ENCODE results near the gene DSCAML1.
"Not testable (repeated sequence)": the region's sequence is repeated elsewhere in the genome, so short reads cannot be mapped to it uniquely, and the experiment has no call there.

Gene DSCAML1

DNA sequence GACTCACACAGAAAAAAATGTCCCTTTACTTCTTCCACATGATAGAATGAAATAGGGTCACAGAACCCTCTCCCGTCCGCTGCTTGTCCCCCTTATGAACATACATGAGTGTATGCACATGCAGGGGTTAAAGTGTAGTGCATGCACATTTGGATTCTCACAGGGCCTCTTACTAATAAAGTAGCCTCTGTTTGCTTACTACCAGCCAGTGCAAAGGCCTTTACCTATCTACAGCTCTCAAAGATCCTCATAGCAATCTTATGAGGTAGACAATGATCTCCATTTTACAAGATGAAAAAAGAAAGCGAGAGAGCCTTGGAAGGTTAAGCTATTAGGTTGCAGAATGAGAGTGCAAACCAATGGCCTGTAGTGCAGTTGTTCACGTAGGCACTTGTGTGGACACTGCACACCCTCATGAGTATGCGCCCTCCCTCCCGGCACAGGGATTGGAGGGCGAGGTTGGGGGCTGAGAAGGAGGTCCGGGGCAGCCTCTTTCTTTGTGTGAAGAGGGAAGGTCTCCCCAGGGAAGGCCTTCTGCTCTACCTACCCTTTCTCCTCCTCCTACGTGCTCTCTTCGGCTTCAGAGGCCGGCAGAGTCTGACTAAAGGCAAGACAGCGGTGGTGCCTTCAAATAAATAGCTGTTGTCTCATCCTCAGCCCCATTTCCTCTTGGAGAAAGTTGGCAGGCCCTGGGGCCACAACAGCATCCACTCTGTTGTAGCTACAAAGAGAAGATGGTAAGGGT lies 378.1 kb downstream of the DSCAML1 start:
- no peak for DNase-seq

DNA sequence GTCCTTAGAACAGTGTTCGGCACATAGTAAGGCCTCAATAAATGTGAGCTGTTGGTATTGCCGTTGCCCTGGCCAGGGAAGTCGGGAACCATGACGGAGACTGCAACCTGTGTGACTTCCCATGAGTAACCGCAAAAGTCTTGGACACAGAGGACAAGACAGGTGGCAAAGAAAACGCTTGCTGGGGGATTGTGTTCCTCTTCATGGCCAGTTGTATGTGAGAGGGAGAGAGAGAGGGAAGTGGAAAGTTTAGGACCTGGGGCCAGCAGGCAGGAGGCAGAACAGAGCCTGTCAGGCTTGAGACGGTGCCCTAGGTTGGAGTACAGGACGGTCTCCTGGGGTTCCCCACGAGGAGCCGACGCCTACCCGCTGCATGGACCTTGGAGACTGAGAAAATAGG lies 379.2 kb downstream of the DSCAML1 start:
- DNase-seq = no peak

DNA sequence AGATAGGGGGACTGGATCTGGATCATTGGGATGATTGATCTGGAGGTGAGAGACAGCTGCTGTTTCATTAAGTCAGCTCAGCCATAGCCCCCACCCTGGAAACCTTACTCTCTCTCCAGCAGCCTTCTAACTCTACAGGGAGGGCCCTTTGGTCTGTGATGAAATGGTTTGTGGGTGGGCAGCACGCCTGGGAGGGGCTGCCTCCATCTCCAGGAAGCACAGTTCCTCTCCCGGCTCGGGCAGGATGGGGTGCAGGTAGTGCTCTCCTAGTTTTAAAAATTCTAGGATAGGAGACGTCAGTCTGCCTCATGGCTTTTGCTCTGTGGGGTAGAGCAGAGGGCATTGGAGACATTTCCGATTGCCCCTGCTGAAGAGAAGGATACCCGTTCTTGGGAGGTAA lies 379.7 kb downstream of the DSCAML1 start:
- no peak for DNase-seq

DNA sequence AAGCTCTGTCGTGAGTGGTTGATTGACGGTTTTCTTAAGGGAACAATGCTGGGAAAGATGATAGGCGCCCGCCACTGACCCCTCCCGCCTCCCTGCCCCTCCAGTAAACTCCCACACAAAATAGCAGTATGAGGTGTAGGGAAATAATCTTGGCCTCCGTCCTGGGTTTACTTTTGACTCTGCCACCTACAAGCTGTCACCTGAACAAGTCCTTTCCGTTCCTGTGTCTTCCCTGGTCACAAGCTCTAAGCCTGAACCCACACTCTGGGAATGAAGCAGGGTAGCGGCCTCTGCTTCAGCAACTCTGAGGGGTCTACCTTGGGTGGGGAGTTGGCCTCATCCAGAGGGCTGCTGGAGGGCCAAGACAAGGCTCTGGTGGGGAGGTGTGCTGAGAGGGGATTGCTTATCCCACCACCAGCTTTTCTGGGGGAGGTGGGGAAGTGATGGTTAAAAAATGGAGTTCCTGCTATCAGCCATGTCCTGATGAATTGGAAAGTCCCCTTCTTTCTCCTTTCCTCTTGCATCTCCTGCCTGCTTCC lies 381.6 kb downstream of the DSCAML1 start:
- no peak for DNase-seq

DNA sequence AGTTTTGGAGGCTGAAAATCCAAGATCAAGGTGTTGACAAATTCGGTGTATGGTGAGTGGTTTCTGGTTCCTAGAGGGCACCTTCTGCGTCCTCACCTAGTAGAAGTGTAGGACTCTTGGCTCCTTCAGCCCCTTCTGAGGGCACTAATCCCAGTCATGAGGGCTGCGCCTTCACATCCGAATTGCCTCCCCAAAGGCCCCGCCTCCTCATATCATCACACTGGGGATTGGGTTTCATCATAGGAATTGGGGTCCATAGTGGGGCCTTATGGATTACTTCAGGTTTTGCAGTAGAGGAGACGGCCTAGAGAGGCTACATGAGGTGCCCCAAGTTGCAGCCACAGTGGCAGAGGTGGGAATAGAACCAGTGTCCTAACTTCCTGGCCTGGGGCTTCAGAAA lies 382.3 kb downstream of the DSCAML1 start:
- no peak for DNase-seq

DNA sequence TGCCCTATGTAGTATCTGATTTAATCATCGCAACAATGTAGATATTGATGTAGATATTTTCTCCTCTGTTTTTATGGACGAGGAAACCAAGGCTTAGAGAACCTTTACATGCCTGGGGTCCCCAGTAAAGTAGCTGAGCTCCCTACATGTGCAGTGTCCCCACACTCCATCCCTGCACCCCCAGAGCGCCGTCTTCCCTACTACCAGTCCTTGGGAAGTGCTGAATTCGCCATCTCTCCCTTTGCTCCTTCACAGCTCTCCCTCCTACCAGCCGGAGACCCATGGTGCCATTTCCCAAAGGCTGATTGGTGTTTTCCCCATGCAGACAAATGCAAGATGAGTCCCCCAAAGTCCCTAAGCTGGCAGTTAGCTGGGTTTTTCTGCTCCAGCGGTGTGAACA lies 383.4 kb downstream of the DSCAML1 start:
- DNase-seq = no peak

DNA sequence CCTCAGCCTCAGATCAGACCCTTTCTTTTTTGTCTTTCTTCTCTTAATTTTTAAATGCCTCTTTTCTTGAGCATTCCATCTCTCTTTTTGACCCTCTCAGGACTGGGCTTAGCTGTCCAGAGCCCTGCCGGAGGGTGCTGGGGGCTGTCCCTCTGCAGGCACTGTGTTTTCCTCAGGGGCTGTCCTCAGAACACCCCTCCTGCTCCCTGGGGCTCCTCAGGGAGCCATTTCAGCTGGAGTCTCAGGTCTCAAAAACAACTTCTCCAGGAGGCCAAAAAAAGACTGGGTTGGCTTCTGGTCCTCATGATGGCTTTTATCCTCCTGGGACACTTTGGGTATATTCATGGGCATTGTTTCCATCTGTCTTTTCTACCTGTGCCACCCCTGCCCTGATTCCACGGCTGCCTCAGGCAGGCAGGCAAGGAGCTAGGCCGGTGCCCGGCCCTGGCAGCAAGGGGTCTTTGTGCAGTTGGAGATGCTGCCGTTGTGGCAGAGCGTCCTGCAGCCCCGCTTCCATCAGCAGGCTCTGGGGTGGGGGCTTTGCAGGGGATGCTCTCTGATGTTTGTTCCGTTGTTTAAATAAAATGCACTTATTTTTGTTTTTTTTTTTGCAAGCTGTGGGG lies 384.3 kb downstream of the DSCAML1 start:
- DNase-seq = no peak

DNA sequence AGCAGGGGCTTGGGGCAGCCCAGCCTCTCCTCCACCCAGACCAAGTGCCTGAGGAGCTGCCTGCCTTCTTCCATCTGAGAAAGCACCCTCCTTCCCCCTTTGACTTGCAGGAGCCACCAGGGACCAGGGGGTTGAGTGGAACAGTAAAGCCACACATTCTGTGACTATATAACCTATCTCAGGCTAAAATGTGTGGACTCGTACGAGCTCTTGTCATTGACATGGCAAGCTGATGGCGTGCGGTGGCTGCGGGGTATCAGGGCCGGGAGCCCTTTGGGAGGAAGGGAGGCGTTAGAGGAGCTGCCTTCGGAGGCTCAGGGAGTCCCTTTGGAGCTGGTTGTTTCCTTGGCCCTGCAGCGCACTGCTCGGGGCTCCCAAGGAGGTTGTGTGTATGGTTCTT lies 384.8 kb downstream of the DSCAML1 start:
- no peak for DNase-seq

DNA sequence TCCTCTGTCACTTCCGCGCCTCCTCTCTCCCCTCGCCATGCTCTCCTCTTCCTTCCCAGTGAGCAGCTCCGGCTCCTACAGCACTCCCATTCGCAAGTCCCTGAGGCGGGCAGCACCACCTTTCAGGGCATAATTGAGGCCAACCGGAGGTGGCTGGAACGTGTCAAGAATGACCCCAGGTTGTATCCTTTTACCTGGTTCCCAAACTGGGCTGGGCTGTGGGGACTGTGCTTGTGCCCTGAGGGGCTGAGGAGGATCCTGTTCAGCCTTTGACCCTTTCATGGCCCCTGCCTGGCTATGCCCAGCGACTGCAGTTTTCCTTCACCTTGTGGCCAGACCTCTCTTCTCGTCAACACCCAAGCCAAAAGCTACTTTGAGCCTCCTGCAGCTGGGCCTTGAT lies 385.3 kb downstream of the DSCAML1 start:
- DNase-seq = no peak

DNA sequence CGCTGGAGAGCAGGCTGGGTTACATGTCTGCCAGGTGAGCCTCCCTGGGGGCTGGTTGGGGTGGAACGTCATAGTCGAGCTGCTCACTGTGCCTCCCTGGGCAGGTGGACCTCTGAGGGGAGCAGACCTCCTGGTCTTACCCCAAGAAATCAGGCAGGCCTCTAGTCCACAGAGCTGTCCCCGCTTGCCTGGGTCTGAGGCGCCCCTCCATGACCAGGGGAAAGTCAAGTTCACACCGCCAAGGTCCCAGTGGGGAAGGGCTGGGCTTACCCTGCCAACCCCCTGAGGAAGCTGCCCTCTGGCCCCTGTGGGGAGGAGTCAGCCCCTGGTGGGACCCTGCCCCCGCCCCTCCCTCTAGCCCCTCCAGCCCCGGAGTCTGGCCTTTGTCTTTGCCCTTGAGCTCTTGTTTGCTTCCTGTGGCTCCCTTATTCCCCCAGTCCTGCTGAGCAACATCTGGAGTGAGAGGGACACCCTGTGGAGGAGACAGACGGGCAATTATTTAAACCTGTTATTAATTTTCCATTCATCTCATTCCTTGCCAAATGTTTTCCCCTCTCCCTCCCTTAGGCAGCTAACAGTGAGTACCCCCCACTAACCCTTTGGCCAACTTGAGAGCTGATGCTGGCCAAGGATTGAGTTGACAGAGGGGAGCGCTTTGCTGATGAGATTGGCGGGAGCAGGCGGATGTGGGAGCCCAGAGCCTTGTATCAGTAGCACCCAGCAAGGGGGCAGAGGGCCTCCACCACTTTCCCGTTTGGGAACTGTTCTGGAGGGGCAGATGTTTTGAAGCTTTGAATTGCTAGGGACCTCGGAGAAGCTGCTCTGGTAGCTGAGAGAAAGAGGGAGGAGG lies 385.9 kb downstream of the DSCAML1 start:
- no peak for DNase-seq

DNA sequence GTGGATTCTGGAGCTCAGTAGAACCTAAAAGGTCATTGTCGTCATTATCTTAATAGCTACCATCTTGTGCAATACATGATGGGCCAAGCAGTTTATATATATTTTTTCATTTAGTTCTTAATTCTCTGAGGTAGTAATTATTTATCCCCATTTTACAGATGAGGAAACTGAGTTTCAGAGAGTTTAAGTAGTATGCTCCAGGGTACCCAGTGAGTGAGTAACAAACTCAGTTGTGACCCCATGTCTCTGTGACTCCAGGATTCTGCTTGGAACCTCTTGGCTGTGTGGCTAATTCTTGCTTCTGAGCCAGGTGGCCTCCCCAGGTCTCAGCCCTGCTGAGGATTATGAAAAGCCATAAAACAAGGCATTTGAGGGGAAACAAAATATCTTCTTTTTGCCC lies 386.8 kb downstream of the DSCAML1 start:
- no peak for DNase-seq

DNA sequence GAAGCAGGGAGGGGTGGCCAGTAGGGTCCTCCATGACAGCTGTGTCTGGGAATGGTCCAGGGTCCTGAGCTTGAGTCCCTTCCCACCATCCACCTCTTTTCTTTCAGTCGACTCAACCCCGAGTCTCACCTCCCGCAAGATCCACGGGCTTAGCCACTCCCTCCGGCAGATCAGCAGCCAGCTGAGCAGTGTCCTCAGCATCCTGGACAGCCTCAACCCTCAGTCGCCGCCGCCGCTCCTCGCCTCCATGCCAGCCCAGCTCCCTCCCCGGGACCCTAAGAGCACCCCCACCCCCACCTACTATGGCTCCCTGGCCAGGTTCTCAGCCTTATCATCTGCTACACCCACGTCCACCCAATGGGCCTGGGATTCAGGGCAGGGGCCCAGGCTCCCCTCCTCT lies 387.5 kb downstream of the DSCAML1 start:
- DNase-seq = no peak

DNA sequence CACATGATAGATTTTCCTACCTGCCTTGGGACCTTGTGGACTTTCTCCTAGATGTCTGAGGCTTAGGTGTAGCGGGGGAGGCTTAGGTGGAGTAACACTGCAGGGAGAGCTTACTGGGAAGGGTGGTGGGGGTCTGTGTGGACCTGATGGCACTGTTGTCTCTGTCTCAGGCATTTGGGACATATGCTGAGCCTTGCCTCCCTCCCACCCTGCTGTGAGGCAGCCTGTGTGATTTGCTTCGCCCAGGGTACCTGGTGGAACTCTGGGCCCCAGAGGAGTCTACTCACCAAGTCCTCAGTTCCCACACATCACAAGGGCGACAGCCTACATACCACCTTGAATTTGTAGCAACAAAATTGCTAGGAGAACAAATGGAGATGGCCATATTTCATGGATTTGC lies 388.7 kb downstream of the DSCAML1 start:
- no peak for DNase-seq

DNA sequence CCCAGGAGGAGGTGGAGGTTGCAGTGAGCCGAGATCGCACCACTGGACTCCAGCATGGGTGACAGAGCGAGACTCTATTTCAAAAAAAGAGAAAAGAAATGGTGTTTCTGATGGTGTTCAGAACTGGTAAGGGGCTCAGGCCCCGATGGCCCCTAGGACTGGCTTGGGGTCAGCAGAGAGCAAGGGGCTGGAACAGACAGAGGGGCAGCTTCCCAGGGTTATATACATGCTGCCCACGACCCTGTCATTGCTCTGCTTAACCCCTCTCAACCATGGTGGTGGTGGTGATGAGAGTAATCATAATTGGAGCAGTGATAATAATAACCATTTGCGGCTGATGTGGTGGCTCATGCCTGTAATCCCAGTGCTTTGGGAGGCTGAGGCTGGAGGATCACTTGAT lies 390.0 kb downstream of the DSCAML1 start:
- DNase-seq = no peak

DNA sequence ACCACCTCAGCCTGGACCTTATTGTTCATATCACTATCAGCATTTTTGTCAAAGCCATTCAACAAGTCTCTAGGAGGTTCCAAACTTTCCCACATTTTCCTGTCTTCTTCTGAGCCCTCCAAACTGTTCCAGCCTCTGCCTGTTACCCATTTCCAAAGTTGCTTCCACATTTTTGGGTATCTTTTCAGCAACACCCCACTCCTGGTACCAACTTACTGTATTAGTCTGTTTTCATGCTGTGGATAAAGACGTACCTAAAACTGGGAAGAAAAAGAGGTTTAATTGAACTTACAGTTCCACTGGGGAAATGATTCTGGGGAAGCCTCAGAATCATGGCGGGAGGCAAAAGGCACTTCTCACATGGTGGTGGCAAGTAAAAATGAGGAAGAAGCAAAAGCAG lies 391.1 kb downstream of the DSCAML1 start:
- DNase-seq = not testable (repeated sequence)

DNA sequence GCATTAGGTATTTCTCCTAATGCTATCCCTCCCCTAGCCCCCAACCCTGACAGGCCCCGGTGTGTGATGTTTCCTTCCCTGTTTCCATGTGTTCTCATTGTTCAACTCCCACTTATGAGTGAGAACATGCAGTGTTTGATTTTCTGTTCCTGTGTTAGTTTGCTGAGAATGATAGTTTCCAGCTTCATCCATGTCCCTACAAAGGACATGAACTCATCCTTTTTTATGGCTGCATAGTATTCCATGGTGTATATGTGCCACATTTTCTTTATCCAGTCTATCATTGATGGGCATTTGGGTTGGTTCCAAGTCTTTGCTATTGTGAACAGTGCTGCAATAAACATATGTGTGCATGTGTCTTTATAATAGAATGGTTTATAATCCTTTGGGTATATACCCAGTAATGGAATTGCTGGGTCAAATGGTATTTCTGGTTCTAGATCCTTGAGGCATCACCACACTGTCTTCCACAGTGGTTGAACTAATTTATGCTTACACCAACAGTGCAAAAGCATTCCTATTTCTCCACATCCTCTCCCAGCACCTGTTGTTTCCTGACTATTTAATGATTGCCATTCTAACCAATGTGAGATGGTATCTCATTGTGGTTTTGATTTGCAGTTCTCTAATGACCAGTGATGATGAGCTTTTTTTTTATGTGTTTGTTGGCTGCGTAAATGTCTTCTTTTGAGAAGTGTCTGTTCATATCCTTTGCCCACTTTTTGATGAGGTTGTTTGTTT lies 397.7 kb downstream of the DSCAML1 start:
- not testable (repeated sequence) for DNase-seq

DNA sequence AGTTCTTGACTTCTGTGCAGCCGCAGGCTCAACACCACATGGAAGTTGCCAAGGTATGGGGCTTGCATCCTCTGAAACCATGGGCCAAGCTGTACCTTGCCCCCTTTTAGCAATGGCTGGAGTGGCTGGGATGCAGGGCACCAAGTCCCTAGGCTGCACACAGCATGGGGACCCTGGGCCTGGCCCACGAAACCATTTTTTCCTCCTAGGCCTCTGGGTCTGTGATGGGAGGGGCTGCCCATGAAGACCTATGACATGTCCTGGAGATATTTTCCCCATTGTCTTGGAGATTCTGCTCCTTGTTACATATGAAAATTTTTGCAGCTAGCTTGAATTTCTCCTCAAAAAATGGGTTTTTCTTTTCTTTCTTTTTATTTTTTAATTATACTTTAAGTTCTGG lies 398.4 kb downstream of the DSCAML1 start:
- not testable (repeated sequence) for DNase-seq

DNA sequence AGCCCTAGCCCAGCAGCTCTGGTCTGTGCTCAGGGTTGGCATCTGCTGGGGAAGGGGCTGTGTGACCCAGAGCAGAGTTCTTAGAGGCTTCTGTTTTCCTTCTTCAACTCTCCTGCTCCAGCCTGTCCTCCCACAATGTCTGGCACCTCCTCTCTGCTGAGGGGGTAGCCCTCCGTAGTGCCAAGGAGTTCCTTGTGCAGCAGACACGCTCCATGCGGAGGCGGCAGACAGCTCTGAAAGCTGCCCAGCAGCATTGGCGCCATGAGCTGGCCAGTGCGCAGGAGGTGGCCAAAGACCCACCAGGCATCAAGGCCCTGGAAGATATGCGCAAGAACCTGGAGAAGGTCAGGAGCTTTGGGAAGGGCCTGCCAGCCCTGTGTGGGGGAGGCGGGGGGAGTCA lies 400.0 kb downstream of the DSCAML1 start:
- DNase-seq = no peak

DNA sequence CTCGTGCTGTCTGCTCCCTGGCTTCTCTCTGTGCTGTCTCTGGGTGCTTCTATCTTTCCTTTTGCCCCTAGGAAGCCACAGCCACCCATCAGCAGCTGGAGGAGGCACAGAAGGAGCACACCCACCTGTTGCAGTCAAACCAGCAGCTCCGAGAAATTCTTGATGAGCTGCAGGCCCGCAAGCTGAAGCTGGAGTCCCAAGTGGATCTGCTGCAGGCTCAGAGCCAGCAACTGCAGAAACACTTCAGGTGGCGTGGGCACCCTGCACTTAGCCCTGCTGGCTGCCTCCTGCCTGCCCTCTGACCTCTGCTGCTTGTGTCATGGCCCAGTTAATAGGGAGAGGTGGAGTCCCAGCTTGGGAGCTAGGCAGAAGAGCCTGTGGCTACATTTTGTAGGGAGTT lies 401.5 kb downstream of the DSCAML1 start:
- no peak for DNase-seq

DNA sequence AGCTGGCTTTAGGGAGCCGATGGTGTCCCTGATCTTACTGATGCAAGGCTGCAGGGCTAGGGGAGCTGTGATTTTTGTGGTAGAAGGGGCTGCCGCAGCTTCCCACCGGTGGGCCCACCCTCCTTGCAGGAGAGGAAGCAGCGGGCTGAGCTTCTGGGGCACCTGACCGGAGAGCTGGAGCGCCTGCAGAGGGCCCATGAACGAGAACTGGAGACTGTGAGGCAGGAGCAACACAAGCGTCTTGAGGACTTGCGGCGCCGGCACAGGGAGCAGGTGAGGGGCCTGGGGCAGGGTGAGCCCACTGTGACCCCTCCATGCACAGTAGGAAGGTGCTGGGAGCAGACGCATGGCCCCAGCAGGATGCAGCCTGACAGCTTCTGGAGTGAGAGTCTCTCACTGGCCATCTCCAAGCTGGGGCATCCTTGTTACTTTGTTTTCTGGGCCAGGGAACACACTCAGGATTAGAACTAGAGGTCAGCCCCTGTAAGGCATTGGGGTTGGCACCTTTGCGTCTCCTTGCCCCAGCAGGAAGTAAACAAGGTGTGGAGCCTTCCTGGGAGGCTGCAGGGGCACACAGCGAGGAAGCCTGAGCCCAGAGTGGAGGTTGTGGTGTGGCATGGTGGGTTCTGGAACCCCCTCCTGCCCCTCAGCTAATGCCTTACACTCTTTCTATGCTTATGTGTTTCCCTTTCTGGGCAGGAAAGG lies 402.6 kb downstream of the DSCAML1 start:
- DNase-seq = no peak

DNA sequence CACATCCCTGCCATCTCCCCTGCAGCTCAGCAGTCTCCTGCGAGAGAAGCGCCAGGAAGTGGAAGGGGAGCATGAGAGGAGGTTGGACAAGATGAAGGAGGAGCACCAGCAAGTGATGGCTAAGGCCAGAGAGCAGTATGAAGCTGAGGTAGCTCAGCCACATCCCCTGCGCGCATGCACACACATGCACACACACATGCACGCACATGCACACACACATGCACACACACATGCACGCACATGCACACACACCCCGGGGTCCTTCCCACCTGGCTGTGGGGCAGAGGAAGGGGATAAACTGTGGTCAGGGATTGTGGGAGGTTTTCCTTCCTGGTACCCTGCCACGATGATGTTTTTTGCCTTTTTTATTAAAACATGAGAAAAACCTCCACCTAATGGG lies 404.0 kb downstream of the DSCAML1 start:
- DNase-seq = no peak

DNA sequence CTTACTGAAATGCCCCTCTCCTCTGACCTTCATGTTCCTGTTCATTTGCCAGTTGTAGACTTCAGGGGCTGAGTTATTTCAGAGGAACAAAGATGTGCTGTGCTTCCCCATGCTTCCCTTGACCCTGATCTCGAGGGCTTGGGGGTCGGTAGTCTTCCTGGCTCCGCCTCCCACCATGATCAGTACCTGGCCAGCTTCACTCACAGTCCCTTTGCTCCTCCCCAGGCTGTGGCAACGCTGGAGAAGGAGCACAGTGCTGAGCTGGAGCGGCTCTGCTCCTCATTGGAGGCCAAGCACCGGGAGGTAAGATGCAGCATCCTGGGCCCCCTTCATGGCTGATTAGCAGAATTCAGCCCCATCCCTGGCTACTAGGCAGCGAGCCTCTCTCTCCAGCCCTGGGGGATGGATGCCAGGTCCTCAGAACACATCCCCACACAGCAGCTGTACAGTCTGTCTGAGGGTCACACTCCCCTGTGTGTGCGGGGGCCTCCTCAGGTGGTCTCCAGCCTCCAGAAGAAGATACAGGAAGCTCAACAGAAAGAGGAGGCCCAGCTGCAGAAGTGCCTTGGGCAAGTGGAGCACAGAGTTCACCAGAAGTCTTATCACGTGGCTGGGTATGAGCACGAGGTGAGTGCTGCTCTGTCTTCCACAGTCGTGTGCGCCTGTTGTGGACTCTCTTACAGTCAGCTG lies 404.9 kb downstream of the DSCAML1 start:
- DNase-seq = no peak

All from NK-92 treated with Interleukin-12 subunit alpha and Interleukin-12 subunit beta, amount 100 ng/mL, for 24 hours (cell line).